Stimulated activated CD4-positive, alpha-beta T cell treated with anti-CD3 and anti-CD28 coated beads, TNF-alpha, amount 100 ng/mL, for 48 hours (primary cell): ENCODE results near the gene CREB5.

Experiments
- DNase-seq, 3 donors: peaks; one replicate each; pipeline ENCODE4 v3.0.0-alpha.2; 2020; ENCODE audit warnings: low read depth in 3 of 3

The CREB5 gene

GRCh38 chr7:28744951-28745350 is 332.6 kb downstream of the CREB5 start:
- no peak for DNase-seq

- DNase-seq = no peak
Observed at GRCh38 chr7:28745351-28745750, 333.0 kb downstream of the CREB5 start.

- no peak for DNase-seq
Observed at GRCh38 chr7:28747404-28747803, 335.1 kb downstream of the CREB5 start.

- no peak for DNase-seq
Observed at GRCh38 chr7:28747854-28748253, 335.5 kb downstream of the CREB5 start.

- DNase-seq = no peak
Observed at GRCh38 chr7:28748346-28748745, 336.0 kb downstream of the CREB5 start.

GRCh38 chr7:28748933-28749584 is 336.7 kb downstream of the CREB5 start:
- no peak for DNase-seq

GRCh38 chr7:28749638-28750037 is 337.3 kb downstream of the CREB5 start:
- no peak for DNase-seq

GRCh38 chr7:28750981-28751380 is 338.7 kb downstream of the CREB5 start:
- DNase-seq = no peak

GRCh38 chr7:28753613-28754012 is 341.3 kb downstream of the CREB5 start:
- DNase-seq = no peak

- DNase-seq = no peak
Observed at GRCh38 chr7:28754027-28754426, 341.7 kb downstream of the CREB5 start.

- DNase-seq = no peak
Observed at GRCh38 chr7:28754447-28754846, 342.1 kb downstream of the CREB5 start.

- no peak for DNase-seq
Observed at GRCh38 chr7:28755255-28755654, 342.9 kb downstream of the CREB5 start.

- no peak for DNase-seq
Observed at GRCh38 chr7:28758186-28758585, 345.9 kb downstream of the CREB5 start.

- DNase-seq = no peak
Observed at GRCh38 chr7:28759475-28759971, 347.2 kb downstream of the CREB5 start.

GRCh38 chr7:28761505-28761904 is 349.2 kb downstream of the CREB5 start:
- no peak for DNase-seq

- DNase-seq = no peak
Observed at GRCh38 chr7:28762651-28763050, 350.3 kb downstream of the CREB5 start.

GRCh38 chr7:28766359-28766758 is 354.0 kb downstream of the CREB5 start:
- no peak for DNase-seq

GRCh38 chr7:28767356-28767755 is 355.0 kb downstream of the CREB5 start:
- DNase-seq = no peak

- no peak for DNase-seq
Observed at GRCh38 chr7:28768577-28769147, 356.3 kb downstream of the CREB5 start.

GRCh38 chr7:28771906-28772622 is 359.7 kb downstream of the CREB5 start:
- no peak for DNase-seq

- no peak for DNase-seq
Observed at GRCh38 chr7:28773423-28774145, 361.3 kb downstream of the CREB5 start.

GRCh38 chr7:28774261-28774988 is 362.1 kb downstream of the CREB5 start:
- DNase-seq = no peak
